Pancreas (tissue), 10 donors: ENCODE results near the gene G6PC2. TPM values are rescaled to one million over a fixed set of nuclear protein-coding genes. Genes with fewer than 3 reads are reported as not detected.

ENCODE experiments used
- ATAC-seq, 4 donors: fragments of 200-7000 bp; cut with Tn5 transposase; one replicate each; pipeline versions ENCODE4 v1.8.0 to v1.9.1; 2020; ENCODE audit warnings: mild to moderate bottlenecking in 4 of 4, moderate library complexity in 4 of 4
- DNase-seq, 6 donors: peaks; one replicate each; pipeline ENCODE4 v3.0.0-alpha.2; 2020
- FAIRE-seq: peaks from 2 replicates; lab custom pipeline; 2012; peaks lifted over from hg19 to GRCh38; lab: Jason Lieb, UNC
- H3K27ac ChIP-seq, 4 donors: fragments of 200-600 bp; sonication (generic); 1 replicate in 3 of 4; 2 replicates in 1 of 4; pipeline versions ENCODE4 v1.5.0 to v1.8.0; 2020
- H3K27me3 ChIP-seq, 4 donors: fragments of 200-600 bp; one replicate each; pipeline ENCODE4 v1.8.0; 2021
- H3K36me3 ChIP-seq, 3 donors: fragments of 200-600 bp; sonication (generic) in 1 of 3; one replicate each; pipeline versions ENCODE4 v1.5.0 to v1.8.0; 2020 to 2021
- H3K4me1 ChIP-seq, 3 donors: fragments of 200-600 bp; one replicate each; pipeline ENCODE4 v1.8.0; 2021
- H3K4me3 ChIP-seq, 4 donors: fragments of 200-600 bp; sonication (generic) in 2 of 4; one replicate each; pipeline versions ENCODE4 v1.5.0 to v1.8.0; 2020 to 2021
- H3K9me3 ChIP-seq, 4 donors: fragments of 200-600 bp; one replicate each; pipeline ENCODE4 v1.8.0; 2021
- CTCF ChIP-seq, 4 donors: fragments of 200-600 bp; sonication (generic) in 3 of 4; IDR thresholded peaks; one replicate each; pipeline versions ENCODE4 v1.5.0 to v1.8.0; 2021; ENCODE audit warnings: antibody characterized with exemption in 4 of 4
- WGBS, 2 donors: extraction: QIAGEN DNeasy Blood & Tissue Kit; methylation state at CpG; one replicate each; pipeline ENCODE4 v1.1.7; 2013; 5-methylcytosine and 5-hydroxymethylcytosine counted together
- intact Hi-C, 3 donors: fragments of 100-400 bp; cut with DNase I; formaldehyde crosslinking; loops; one replicate each; pipeline versions ENCODE4 v1.11.1 to v1.14.2; 2022
- polyA plus RNA-seq, 2 donors: library from polyadenylated mRNA; stranded (reverse); fragments of 200-250 nt; gene quantifications; one replicate each; pipeline ENCODE4 v1.2.3, GENCODE V29; 2013
- total RNA-seq, 6 donors: library from RNA; stranded (reverse); fragmentation: NEBNext Ultra II Directional in 4 of 6; extraction: Animal tissue kit (Norgen Biotek cat#: 25700) in 4 of 6; gene quantifications; one replicate each; pipeline versions ENCODE4 v1.2.1 to v1.2.4, GENCODE V29; 2021 to 2023
- donor health status: healthy with polysubstance abuse.
- donor health status: DM: no; HTN: no; CAD: no; lungs with moderate emphysema.
- donor health status: DM: no; HTN: no; CAD: no.
- donor health status: control.
- donor health status: control.
- donor health status: Bipolar disorder and iron deficiency.
- donor health status: DM: yes; HTN: yes; CAD: no.
- donor health status: DM: no; HTN: no; CAD: no.
- donor health status: DM: no; HTN: no; CAD: no.
- donor health status: DM: yes; HTN: yes; CAD: no.

G6PC2 gene
- total and polyA plus RNA-seq, 8 donors = 2.2 to 262 (median 18.7) TPM

DNA sequence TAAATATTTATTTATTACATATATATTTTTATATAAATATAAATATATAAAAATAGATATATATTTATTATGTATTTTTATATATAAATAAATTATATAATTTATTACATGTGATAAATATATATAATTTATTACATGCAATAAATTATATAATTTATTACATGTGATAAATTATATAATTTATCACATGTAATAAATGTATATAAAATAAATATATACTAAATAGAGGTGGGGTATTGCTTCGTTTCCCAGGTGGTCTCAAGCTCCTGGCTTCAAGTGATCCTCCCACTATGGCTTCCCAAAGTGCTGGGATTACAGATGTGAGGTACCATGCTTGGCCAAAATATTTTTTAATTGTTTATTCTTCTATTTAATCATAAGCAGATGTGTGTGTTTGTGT lies 3.6 kb upstream of the G6PC2 start:
- FAIRE-seq = peak; percentile 99
- 48 to 54% methylated on average over 1 of the region's 1 CpG for WGBS, 2 donors

GRCh38 chr2:168903888-168904287 lies 2.8 kb downstream of the G6PC2 start:
- Histone ChIP-seq H3K36me3 (no peaks in the 10 kb centered on the region), H3K4me3 (no peak overlapping the region), H3K4me1 (no peaks in the 10 kb centered on the region), H3K9me3 (no peaks in the 10 kb centered on the region), H3K27me3 (no peaks in the 10 kb centered on the region), H3K27ac (no peak overlapping the region)
- WGBS, 2 donors = 75 to 83% methylated on average over 2 of the region's 2 CpGs
- TF ChIP-seq CTCF (IDR thresholded peaks at IDR 0.05) = no peak
- no peak for ATAC-seq
- intact Hi-C loops = no loop called here
- FAIRE-seq = no peak
- no peak for DNase-seq

More for the DNA sequence above, 3.6 kb upstream of the G6PC2 start:
- ATAC-seq (no peak), DNase-seq (no peak)
- Histone ChIP-seq H3K27ac (no peak overlapping the region), H3K36me3 (no peaks in the 10 kb centered on the region), H3K4me1 (no peaks in the 10 kb centered on the region), H3K9me3 (no peaks in the 10 kb centered on the region), H3K4me3 (no peak overlapping the region), H3K27me3 (no peaks in the 10 kb centered on the region)
- intact Hi-C loops = no loop called here
- no peak for TF ChIP-seq CTCF (IDR thresholded peaks at IDR 0.05)

DNA sequence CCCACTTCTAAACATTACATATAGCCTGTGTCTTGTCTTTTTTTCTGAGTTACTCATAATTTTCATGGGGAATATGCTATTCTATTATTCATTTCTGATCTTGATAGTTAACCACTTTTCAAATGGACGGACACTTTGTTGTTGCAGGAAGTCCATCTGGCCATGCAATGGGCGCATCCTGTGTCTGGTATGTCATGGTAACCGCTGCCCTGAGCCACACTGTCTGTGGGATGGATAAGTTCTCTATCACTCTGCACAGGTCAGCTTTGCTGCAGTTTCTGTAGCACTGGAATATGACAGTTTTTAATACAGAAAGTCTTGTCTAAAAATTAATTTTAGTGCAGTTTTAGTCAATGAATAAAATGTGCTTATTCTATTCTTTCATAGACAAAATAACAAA lies 3.3 kb downstream of the G6PC2 start:
- ATAC-seq (no peak), FAIRE-seq (no peak), DNase-seq (no peak)
- intact Hi-C loops = no loop called here
- Histone ChIP-seq H3K36me3 (no peaks in the 10 kb centered on the region), H3K27me3 (no peaks in the 10 kb centered on the region), H3K4me3 (no peak overlapping the region), H3K9me3 (no peaks in the 10 kb centered on the region), H3K4me1 (no peaks in the 10 kb centered on the region), H3K27ac (no peak overlapping the region)
- 82 to 88% methylated on average over 3 of the region's 3 CpGs for WGBS, 2 donors
- no peak for TF ChIP-seq CTCF (IDR thresholded peaks at IDR 0.05)

- Histone ChIP-seq H3K4me1 (no peaks in the 10 kb centered on the region), H3K4me3 (no peak overlapping the region), H3K36me3 (no peaks in the 10 kb centered on the region), H3K27ac (no peak overlapping the region), H3K27me3 (no peaks in the 10 kb centered on the region), H3K9me3 (no peaks in the 10 kb centered on the region)
- TF ChIP-seq CTCF (IDR thresholded peaks at IDR 0.05) = no peak
- DNase-seq = no peak
- ATAC-seq = no peak
- 85 to 91% methylated on average over 8 of the region's 8 CpGs for WGBS, 2 donors
- FAIRE-seq = no peak
- intact Hi-C loops = no loop called here
These were observed 7.0 kb downstream of the G6PC2 start for GRCh38 chr2:168907940-168908662.

GRCh38 chr2:168910330-168910729 lies 9.2 kb downstream of the G6PC2 start:
- intact Hi-C loops = loop anchor here in 1 of 3 donors (10.0 kb wide), 1 partner anchor 136 kb away; no protein-coding TSS in a partner anchor
- 71 to 75% methylated on average over 5 of the region's 5 CpGs for WGBS, 2 donors
- no peak for FAIRE-seq

More at GRCh38 chr2:168910330-168910729, 9.2 kb downstream of the G6PC2 start:
- no peak for TF ChIP-seq CTCF (IDR thresholded peaks at IDR 0.05)
- Histone ChIP-seq H3K9me3 (no peaks in the 10 kb centered on the region), H3K4me3 (no peak overlapping the region), H3K4me1 (no peaks in the 10 kb centered on the region), H3K36me3 (no peaks in the 10 kb centered on the region), H3K27ac (no peak overlapping the region), H3K27me3 (no peaks in the 10 kb centered on the region)
- ATAC-seq (no peak), DNase-seq (no peak)
